ENCODE measurements around the gene FAM234B. TPM values are rescaled to one million over a fixed set of nuclear protein-coding genes. Genes with fewer than 3 reads are reported as not detected.

The FAM234B gene
- total and polyA plus RNA-seq, 8 donors = 1.1 to 4.6 (median 3.7) TPM

- H3K27me3 ChIP-seq = no peaks in the 10 kb centered on the region
- no peaks in the 10 kb centered on the region for H3K36me3 ChIP-seq
- no peak overlapping the region for H3K4me3 ChIP-seq
- TF ChIP-seq CTCF (IDR thresholded peaks at IDR 0.05) = no peak
- H3K4me1 ChIP-seq = peaks cover 0 to 5% (median 0%) of the 10 kb centered on the region in 3 donors
- no peak for DNase-seq
- no peak overlapping the region for H3K27ac ChIP-seq
- WGBS, 2 donors = 35 to 41% methylated on average over 3 of the region's 3 CpGs
- ATAC-seq = no peak
- no peaks in the 10 kb centered on the region for H3K9me3 ChIP-seq
- intact Hi-C loops (cut with DNase I) = no loop called here
- FAIRE-seq = no peak
Measured at GRCh38 chr12:13004986-13005385, 39.2 kb upstream of the FAM234B start.

GRCh38 chr12:13005649-13006048 lies 38.5 kb upstream of the FAM234B start:
- Histone ChIP-seq H3K27ac (no peak overlapping the region), H3K4me3 (no peak overlapping the region), H3K9me3 (no peaks in the 10 kb centered on the region), H3K4me1 (peaks cover 0 to 5% (median 0%) of the 10 kb centered on the region in 3 donors), H3K36me3 (no peaks in the 10 kb centered on the region), H3K27me3 (no peaks in the 10 kb centered on the region)
- ATAC-seq = peak; percentile 57 to 74 (median 66)
- DNase-seq = peak in 4 of 6 donors; percentile 64 to 79 (median 69)
- no peak for FAIRE-seq
- intact Hi-C loops (cut with DNase I) = no loop called here
- TF ChIP-seq CTCF (IDR thresholded peaks at IDR 0.05) = no peak
- 42 to 51% methylated on average over 2 of the region's 2 CpGs for WGBS, 2 donors

- DNase-seq (no peak), ATAC-seq (no peak), FAIRE-seq (no peak)
- no peaks in the 10 kb centered on the region for H3K9me3 ChIP-seq
- H3K27ac ChIP-seq = no peak overlapping the region
- no peak overlapping the region for H3K4me3 ChIP-seq
- no peaks in the 10 kb centered on the region for H3K27me3 ChIP-seq
- 95 to 97% methylated on average over 7 of the region's 7 CpGs for WGBS, 2 donors
- intact Hi-C loops (cut with DNase I) = no loop called here
- H3K4me1 ChIP-seq = peaks cover 0 to 8% (median 0%) of the 10 kb centered on the region in 3 donors
- TF ChIP-seq CTCF (IDR thresholded peaks at IDR 0.05) = no peak
- no peaks in the 10 kb centered on the region for H3K36me3 ChIP-seq
Measured at GRCh38 chr12:13007496-13008233, 36.5 kb upstream of the FAM234B start.

DNA sequence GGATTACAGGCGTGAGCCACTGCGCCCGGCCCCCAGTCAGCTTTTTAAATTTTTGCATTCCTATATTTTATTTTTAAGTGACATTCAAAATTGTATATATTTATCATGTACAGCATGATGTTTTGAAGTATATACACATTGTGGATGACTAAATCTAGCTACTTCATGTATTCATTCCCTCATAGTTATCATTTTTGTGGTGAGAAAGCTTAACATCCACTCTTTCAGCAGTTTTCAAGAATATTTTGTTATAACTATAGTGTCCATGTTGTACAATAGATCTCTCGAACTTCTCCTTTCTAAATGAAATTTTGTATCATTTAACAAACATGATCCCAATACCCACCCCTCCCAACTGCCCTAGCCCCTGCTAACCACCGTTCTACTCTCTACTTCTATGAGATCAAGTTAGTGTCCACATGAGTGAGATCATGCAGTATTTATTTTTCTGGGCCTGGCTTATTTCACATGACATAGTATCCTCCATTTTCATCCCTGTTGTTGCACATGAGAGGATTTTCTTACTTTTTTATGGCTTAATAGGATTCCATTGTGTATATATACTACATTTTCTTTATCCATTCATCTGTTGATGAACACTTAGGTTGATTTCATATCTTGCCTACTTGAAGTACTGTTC lies 35.3 kb upstream of the FAM234B start:
- FAIRE-seq = no peak
- intact Hi-C loops (cut with DNase I) = no loop called here
- H3K4me1 ChIP-seq = peaks cover 0 to 8% (median 0%) of the 10 kb centered on the region in 3 donors
- no peak for DNase-seq
- no peaks in the 10 kb centered on the region for H3K36me3 ChIP-seq
- no peak overlapping the region for H3K4me3 ChIP-seq
- H3K27me3 ChIP-seq = no peaks in the 10 kb centered on the region
- 76 to 84% methylated on average over 5 of the region's 5 CpGs for WGBS, 2 donors
- no peak for TF ChIP-seq CTCF (IDR thresholded peaks at IDR 0.05)
- H3K9me3 ChIP-seq = no peaks in the 10 kb centered on the region
- H3K27ac ChIP-seq = no peak overlapping the region
- ATAC-seq = no peak

GRCh38 chr12:13011098-13011497 lies 33.1 kb upstream of the FAM234B start:
- Histone ChIP-seq H3K9me3 (no peaks in the 10 kb centered on the region), H3K27ac (no peak overlapping the region), H3K4me3 (no peak overlapping the region), H3K27me3 (no peaks in the 10 kb centered on the region), H3K36me3 (no peaks in the 10 kb centered on the region), H3K4me1 (peaks cover 0 to 3% (median 0%) of the 10 kb centered on the region in 3 donors)
- no peak for TF ChIP-seq CTCF (IDR thresholded peaks at IDR 0.05)
- intact Hi-C loops (cut with DNase I) = no loop called here
- DNase-seq (no peak), ATAC-seq (no peak), FAIRE-seq (no peak)
- WGBS, 2 donors = 82 to 84% methylated on average over 6 of the region's 6 CpGs

Measured in pancreas (tissue), 10 donors.